Measurements from ENCODE around the gene SYNDIG1.

DNA sequence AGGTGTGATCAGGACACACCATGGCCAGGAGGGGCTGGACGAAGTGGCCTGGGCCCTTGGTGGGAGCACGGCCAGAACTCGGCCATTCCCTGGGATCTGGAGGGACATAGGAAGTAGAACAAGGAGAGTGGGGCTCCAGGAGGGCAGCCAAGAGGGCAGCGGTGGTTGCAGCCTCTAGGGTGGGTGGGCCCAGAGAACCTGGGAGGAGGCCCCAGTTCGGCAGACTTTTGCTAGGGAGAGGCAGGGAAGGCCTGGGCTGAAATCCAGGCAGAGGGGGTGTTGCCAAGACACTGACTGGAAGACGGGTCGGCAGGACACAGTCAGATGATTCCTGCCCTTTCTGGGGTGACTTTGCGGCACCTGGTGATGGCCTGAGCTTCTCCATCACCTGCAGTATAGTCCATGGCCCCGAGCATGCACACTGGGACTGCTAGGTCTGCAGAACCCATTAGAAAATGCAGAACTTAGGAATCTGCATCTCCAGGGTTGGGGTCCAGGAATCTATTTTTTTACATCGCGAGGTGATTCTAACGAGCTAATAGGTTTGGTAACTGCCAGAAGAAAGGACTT is 224.8 kb downstream of the SYNDIG1 start:
- no peak for TF ChIP-seq POLR2A (IDR thresholded peaks at IDR 0.05)
- TF ChIP-seq, protein P1, sequence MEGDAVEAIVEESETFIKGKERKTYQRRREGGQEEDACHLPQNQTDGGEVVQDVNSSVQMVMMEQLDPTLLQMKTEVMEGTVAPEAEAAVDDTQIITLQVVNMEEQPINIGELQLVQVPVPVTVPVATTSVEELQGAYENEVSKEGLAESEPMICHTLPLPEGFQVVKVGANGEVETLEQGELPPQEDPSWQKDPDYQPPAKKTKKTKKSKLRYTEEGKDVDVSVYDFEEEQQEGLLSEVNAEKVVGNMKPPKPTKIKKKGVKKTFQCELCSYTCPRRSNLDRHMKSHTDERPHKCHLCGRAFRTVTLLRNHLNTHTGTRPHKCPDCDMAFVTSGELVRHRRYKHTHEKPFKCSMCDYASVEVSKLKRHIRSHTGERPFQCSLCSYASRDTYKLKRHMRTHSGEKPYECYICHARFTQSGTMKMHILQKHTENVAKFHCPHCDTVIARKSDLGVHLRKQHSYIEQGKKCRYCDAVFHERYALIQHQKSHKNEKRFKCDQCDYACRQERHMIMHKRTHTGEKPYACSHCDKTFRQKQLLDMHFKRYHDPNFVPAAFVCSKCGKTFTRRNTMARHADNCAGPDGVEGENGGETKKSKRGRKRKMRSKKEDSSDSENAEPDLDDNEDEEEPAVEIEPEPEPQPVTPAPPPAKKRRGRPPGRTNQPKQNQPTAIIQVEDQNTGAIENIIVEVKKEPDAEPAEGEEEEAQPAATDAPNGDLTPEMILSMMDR (IDR thresholded peaks at IDR 0.05), result no peak

Measured in body of pancreas (tissue), 4 donors.